Activated naive CD4-positive, alpha-beta T cell treated with Interleukin-2 at 50 U/mL for 16 hours (primary cell): ENCODE data around the gene HOXA4.

Experiments used
- DNase-seq: peaks from one replicate; pipeline ENCODE4 v3.0.0-alpha.2; 2020

The HOXA4 gene

GRCh38 chr7:27169658-27170425 is 39.3 kb upstream of the HOXA4 start:
- no peak for DNase-seq

DNA sequence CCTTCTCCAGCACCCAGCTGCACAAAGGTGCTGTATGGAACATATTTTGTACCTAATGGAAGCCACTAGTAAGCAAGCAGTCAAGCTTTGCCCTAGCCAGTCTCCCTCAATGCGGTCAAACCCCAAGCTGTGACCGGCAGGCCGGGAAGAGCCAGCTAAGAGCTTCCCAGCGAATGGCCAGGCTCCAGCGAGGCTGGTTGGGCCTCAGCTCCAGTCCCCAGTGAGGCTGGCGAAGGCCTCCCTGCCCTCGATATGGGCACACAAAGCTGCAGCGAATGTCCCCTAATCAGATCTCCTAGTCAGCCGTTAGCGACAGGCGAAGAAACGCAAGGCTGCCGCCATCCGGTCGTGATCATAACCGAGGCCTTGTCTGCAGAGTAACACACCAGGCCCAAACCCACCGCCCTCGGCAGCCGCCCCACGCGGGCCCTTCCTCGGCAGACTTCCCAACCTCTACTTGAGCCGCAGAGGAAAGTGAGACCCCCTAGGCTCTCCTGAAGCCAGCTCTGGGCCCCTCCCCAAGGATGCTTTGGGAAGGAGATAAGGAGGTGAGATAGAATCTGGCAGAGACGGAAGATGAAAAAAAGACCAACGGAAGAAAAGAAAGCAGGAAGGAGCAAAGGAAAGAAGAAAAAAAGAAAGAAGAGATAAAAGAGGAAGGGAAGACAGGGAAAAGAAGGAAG is 37.8 kb upstream of the HOXA4 start:
- DNase-seq = no peak

- DNase-seq = no peak
Measured at GRCh38 chr7:27167916-27168264, 37.3 kb upstream of the HOXA4 start.

GRCh38 chr7:27166531-27167505 is 36.3 kb upstream of the HOXA4 start:
- DNase-seq = no peak

GRCh38 chr7:27165996-27166530 is 35.5 kb upstream of the HOXA4 start:
- DNase-seq = no peak

- no peak for DNase-seq
Measured at GRCh38 chr7:27165089-27165995, 34.8 kb upstream of the HOXA4 start, which contains the start of gene HOXA9. HOXA9 (minus strand) TSS chr7:27165537; CDS start chr7:27165457, 80 bp downstream.

- no peak for DNase-seq
Measured at GRCh38 chr7:27164367-27165088, 34.0 kb upstream of the HOXA4 start.

GRCh38 chr7:27164045-27164366 is 33.4 kb upstream of the HOXA4 start:
- no peak for DNase-seq

- DNase-seq = no peak
Measured at GRCh38 chr7:27163288-27164044, 32.9 kb upstream of the HOXA4 start.

- no peak for DNase-seq
Measured at GRCh38 chr7:27162561-27163287, 32.2 kb upstream of the HOXA4 start.

GRCh38 chr7:27161721-27162560 is 31.4 kb upstream of the HOXA4 start:
- no peak for DNase-seq

DNA sequence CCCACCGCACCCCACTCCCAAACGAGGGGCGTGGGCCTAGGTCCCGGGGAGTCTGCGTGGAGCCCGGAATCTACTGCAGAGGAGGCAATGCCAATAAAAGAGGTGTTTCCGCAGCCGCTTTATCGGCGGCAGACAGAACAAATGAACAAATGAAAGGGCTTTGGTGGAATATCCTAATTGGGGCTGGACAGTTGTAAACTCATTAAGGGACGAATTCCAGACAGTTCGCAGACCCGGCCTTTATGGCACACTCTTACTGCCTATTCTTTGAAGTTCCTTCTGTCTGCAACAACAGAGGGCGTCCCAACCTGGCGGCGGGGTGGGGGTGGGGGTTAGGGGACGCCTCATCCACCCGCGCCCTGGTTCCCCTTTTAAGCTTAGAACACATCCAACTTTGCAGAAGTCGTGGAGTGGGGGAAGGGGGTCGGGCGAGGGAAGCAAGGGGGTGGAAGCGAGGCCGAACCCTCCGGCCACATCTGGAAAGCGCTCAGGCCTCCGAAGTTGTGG is 30.7 kb upstream of the HOXA4 start:
- DNase-seq = no peak

GRCh38 chr7:27160546-27161213 is 30.1 kb upstream of the HOXA4 start:
- peak; percentile 86 for DNase-seq

GRCh38 chr7:27160145-27160545 is 29.6 kb upstream of the HOXA4 start:
- no peak for DNase-seq

GRCh38 chr7:27159266-27160144 is 28.9 kb upstream of the HOXA4 start:
- peak; percentile 1 for DNase-seq

GRCh38 chr7:27158436-27159265 is 28.1 kb upstream of the HOXA4 start:
- DNase-seq = peak; percentile 1
